Activated naive CD4-positive, alpha-beta T cell treated with anti-CD3 and anti-CD28 coated beads for 36 hours (primary cell): ENCODE results near the gene EFCAB14. TPM values are rescaled to one million over a fixed set of nuclear protein-coding genes. Genes with fewer than 3 reads are reported as not detected.
"Not testable (repeated sequence)": the region's sequence is repeated elsewhere in the genome, so short reads cannot be mapped to it uniquely, and the experiment has no call there.

Experiments
- CTCF ChIA-PET: fragments of 350-600 bp; sonication (Branson Sonifier 250); formaldehyde crosslinking; loops from one replicate; lab custom pipeline; 2021; ENCODE audit warnings: antibody characterized with exemption; lab: Charles Lee
- DNase-seq: peaks from one replicate; pipeline ENCODE4 v3.0.0-alpha.2; 2020
- H3K27ac Mint-ChIP-seq: one replicate; pipeline ENCODE4 v1.8.0; 2021; ENCODE audit warnings: mild to moderate bottlenecking, mixed read lengths
- H3K27me3 Mint-ChIP-seq: one replicate; pipeline ENCODE4 v1.8.0; 2021; ENCODE audit warnings: low read depth, mixed read lengths
- H3K36me3 Mint-ChIP-seq: one replicate; pipeline ENCODE4 v1.8.0; 2021; ENCODE audit warnings: low read depth, mixed read lengths
- H3K4me1 Mint-ChIP-seq: one replicate; pipeline ENCODE4 v1.8.0; 2021; ENCODE audit warnings: low read depth, mixed read lengths
- H3K4me3 Mint-ChIP-seq: one replicate; pipeline ENCODE4 v1.8.0; 2021; ENCODE audit warnings: mild to moderate bottlenecking, moderate library complexity, mixed read lengths
- H3K9me3 Mint-ChIP-seq: one replicate; pipeline ENCODE4 v1.8.0; 2021; ENCODE audit warnings: mixed read lengths
- intact Hi-C: fragments of 100-400 bp; cut with micrococcal nuclease; formaldehyde crosslinking; loops from one replicate; pipeline ENCODE4 v1.15.1; 2023
- total RNA-seq, 2 experiments: library from RNA; stranded (reverse); gene quantifications; one replicate each; pipeline ENCODE4 v1.2.3, GENCODE V29; 2021

EFCAB14 gene
- 10 to 100 TPM; 35.8 to 38.3 TPM for total RNA-seq

DNA sequence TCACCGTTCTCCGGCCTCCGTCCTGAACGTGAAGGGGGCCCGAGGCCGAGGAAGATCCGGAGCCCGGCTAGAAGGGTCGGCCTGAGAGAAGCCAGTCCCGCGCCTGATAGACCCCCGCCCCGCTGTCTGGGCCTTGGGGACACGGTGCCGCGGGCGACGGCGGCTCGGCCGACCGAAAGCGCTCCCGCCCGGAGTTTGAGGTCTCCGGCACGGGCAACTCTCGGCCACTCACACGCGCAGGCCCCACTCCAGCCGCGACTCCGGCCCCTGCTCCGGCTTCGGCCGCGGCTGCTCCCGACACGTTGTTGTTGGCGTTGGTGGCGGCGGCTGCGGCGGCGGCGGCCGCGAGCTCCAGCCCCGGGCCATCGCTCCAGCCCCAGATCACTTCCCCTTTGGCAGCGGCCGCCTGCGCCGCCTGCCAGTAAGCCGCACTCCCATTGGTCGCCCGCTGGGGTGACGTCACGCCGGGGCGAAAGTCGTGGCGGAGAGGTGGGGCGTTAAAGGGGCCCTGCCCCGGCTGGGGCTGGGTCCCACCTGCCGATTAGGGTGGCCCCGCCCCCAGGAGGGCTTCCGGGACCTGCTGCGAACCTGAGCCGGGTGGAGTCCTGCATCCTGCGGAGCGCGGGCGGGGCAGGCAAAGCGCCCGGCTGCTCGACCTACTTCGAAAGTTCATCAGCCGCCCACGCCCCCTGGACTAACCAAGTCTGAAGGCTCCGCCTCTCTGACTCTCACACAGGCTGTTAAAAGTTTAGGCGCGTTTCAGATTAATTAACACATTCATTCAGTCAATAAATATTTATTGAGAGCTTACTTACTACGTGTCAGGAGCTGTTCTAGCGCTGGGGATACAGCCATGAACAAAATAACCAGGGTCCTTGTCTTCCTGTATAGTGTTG lies at the start of gene EFCAB14:
TSS of gene EFCAB14 (minus strand) at position 388 of the 896 bp plus-strand sequence. CDS start 1,027 bp downstream, outside the sequence.
- H3K4me1 Mint-ChIP-seq, result peaks cover 37% of the 10 kb centered on the region
- H3K4me3 Mint-ChIP-seq, result peak within 1 kb of the TSS; percentile 92
- H3K27ac Mint-ChIP-seq, result peak within 1 kb of the TSS; percentile 84
- CTCF ChIA-PET, result interaction anchor here (1.5 kb wide), 1 partner anchor 9 kb away, joined by 3 read pairs; no protein-coding TSS in a partner anchor
- no peaks in the 10 kb centered on the region for H3K9me3 Mint-ChIP-seq
- peaks cover 16% of the 10 kb centered on the region for H3K36me3 Mint-ChIP-seq
- peak; percentile 99 for DNase-seq
- H3K27me3 Mint-ChIP-seq, result no peaks in the 10 kb centered on the region
- intact Hi-C loops, result loop anchor here (1.0 to 2.0 kb wide), 6 partner anchors 42 to 379 kb away; partner anchors contain the start of genes ATPAF1, MKNK1, MOB3C and NSUN4

DNA sequence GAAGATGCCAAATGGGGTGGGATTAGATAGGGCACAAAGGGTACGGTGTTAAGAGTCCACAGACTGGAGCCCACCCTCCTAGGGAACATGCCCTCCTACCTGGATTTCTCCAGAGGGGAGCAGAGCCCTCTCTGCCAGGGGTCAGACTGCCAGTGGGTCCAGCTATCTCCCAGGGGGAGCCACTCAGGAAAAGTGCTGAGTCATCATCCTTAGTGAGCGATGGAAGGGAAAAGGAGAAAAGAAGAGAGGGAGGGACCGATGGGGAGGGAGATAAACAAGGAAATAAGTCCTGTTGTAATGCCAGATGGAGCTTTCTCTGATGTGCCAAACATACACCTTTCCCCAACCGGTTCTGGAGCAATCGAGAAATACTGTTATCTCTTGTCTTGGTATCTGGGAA lies 49.5 kb upstream of the EFCAB14 start:
- intact Hi-C loops, result no loop called here
- CTCF ChIA-PET, result no interaction called here
- no peak for DNase-seq
- Mint-ChIP-seq H3K27me3 (peaks cover 25% of the 10 kb centered on the region), H3K4me1 (no peaks in the 10 kb centered on the region), H3K36me3 (peaks cover 6% of the 10 kb centered on the region), H3K4me3 (no peak overlapping the region), H3K9me3 (peaks cover 30% of the 10 kb centered on the region), H3K27ac (no peak overlapping the region)

GRCh38 chr1:46767649-46768282 lies 48.9 kb upstream of the EFCAB14 start:
- CTCF ChIA-PET, result no interaction called here
- no peak for DNase-seq
- H3K27ac Mint-ChIP-seq, result no peak overlapping the region
- peaks cover 25% of the 10 kb centered on the region for H3K27me3 Mint-ChIP-seq
- peaks cover 6% of the 10 kb centered on the region for H3K36me3 Mint-ChIP-seq
- peaks cover 29% of the 10 kb centered on the region for H3K9me3 Mint-ChIP-seq
- intact Hi-C loops, result no loop called here
- H3K4me1 Mint-ChIP-seq, result no peaks in the 10 kb centered on the region
- H3K4me3 Mint-ChIP-seq, result no peak overlapping the region

DNA sequence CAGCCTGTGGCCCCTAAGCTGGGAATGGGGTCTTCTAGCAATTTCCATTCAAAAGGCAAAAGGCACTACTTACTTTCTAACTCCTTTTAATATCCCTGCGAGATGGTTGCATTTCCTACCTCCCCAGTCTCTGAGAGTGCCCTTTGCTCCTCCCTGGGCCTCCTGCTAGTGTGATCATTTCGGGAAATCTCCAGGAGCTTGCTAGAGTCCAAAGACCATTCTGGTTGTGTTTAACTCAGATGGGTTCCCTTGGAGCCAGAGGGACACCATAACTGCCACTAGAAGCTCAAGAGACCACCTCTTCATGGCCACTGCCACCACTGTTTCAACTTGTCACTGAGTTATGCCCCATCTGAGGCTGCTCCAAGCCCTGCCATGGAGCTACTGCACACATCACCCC lies 45.5 kb upstream of the EFCAB14 start:
- H3K27ac Mint-ChIP-seq, result no peak overlapping the region
- no peak overlapping the region for H3K4me3 Mint-ChIP-seq
- intact Hi-C loops, result no loop called here
- no peaks in the 10 kb centered on the region for H3K4me1 Mint-ChIP-seq
- CTCF ChIA-PET, result interaction anchor here (1.7 kb wide), 1 partner anchor 38 kb away, joined by 3 read pairs; no protein-coding TSS in a partner anchor
- peaks cover 2% of the 10 kb centered on the region for H3K9me3 Mint-ChIP-seq
- H3K27me3 Mint-ChIP-seq, result peaks cover 35% of the 10 kb centered on the region
- no peak for DNase-seq
- H3K36me3 Mint-ChIP-seq, result no peaks in the 10 kb centered on the region

DNA sequence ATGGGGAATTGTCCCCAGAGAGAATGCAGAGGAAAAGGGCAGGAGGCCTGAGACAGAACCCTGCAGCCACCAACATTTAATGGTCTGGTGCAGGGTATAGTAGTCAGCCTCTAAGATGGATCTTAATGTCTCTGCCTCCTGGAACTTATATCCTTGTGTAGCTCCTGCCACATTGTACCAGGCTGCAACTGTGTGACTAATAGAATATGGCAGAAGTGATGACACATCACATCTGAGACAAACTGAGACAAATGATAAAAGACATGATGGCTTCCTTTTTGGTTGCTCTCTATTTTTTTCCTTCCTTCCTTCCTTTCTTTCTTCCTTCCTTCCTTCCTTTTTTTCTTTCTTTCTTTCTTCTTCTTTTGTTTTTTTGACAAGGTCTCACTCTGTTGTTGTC lies 42.8 kb upstream of the EFCAB14 start:
- Mint-ChIP-seq H3K4me1 (no peaks in the 10 kb centered on the region), H3K36me3 (no peaks in the 10 kb centered on the region), H3K27ac (no peak overlapping the region), H3K4me3 (no peak overlapping the region), H3K27me3 (peaks cover 16% of the 10 kb centered on the region), H3K9me3 (no peaks in the 10 kb centered on the region)
- CTCF ChIA-PET, result interaction anchor here (0.6 kb wide), 1 partner anchor 539 kb away, joined by 4 read pairs; no protein-coding TSS in a partner anchor
- intact Hi-C loops, result no loop called here
- DNase-seq, result no peak

DNA sequence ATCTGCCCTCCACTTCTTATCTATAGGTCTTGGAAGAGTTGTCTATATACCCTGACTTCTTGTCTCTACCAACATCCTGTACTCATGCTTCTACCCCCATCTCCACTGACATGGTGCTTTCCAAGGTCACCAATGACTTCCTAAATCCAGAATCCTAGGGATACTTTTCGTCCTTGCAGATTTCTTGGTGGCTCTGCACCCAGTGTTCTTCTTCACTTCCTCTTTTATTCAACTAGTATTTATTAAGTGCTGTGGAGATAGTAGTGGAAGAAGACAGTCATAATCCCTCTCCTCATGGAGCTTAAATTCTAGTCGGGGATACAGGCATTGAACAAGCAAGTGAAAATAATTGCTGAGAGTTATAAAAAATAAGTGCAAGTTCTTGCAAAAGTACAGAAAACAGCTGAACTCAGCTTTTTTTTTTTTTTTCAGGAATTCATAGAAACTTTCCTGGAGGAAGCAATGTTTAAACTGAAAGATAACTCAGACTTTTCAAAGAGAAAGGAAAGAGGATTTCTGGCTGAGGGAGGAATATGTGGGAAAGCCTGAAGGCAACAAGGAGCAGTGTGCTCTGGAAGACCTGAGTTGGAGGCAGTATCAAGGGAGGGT lies 41.7 kb upstream of the EFCAB14 start:
- H3K27ac Mint-ChIP-seq, result no peak overlapping the region
- H3K27me3 Mint-ChIP-seq, result peaks cover 16% of the 10 kb centered on the region
- intact Hi-C loops, result no loop called here
- no peak for DNase-seq
- no peaks in the 10 kb centered on the region for H3K4me1 Mint-ChIP-seq
- no peak overlapping the region for H3K4me3 Mint-ChIP-seq
- H3K9me3 Mint-ChIP-seq, result no peaks in the 10 kb centered on the region
- no peaks in the 10 kb centered on the region for H3K36me3 Mint-ChIP-seq
- CTCF ChIA-PET, result interaction anchor here (0.6 kb wide), 1 partner anchor 296 kb away, joined by 3 read pairs; no protein-coding TSS in a partner anchor

GRCh38 chr1:46757956-46758528 lies 39.1 kb upstream of the EFCAB14 start:
- Mint-ChIP-seq H3K9me3 (no peaks in the 10 kb centered on the region), H3K36me3 (no peaks in the 10 kb centered on the region), H3K4me3 (no peak overlapping the region), H3K27ac (no peak overlapping the region), H3K4me1 (no peaks in the 10 kb centered on the region), H3K27me3 (peaks cover 20% of the 10 kb centered on the region)
- DNase-seq, result no peak
- CTCF ChIA-PET, result interaction anchor here (1.2 kb wide), 1 partner anchor 32 kb away, joined by 3 read pairs; no protein-coding TSS in a partner anchor
- intact Hi-C loops, result no loop called here

- Mint-ChIP-seq H3K9me3 (no peaks in the 10 kb centered on the region), H3K36me3 (no peaks in the 10 kb centered on the region), H3K27ac (no peak overlapping the region), H3K4me1 (no peaks in the 10 kb centered on the region), H3K4me3 (no peak overlapping the region), H3K27me3 (peaks cover 22% of the 10 kb centered on the region)
- CTCF ChIA-PET, result interaction anchor here (1.2 kb wide), 1 partner anchor 31 kb away, joined by 3 read pairs; no protein-coding TSS in a partner anchor
- no peak for DNase-seq
- intact Hi-C loops, result no loop called here
Measured at GRCh38 chr1:46757247-46757955, 38.5 kb upstream of the EFCAB14 start.

DNA sequence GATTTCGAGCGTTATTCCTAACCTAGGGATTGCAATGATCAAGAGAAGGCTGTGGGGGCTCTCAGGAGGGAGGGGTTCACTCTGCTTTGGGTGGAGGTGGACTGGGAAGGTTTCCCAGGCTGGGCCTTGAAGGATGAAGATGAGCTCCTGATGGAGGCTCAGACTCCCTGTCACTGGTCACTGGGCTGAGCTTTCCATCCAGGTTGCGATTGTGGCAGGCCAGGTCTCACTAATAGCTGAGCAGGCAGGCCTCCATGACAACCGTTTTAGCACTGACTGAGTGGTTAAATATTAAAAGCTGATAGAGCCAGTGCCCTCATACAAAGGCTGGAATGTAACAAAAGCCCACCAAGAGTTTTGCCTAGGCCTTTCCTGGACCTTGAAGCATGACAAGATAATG lies 36.2 kb upstream of the EFCAB14 start:
- CTCF ChIA-PET, result no interaction called here
- intact Hi-C loops, result no loop called here
- no peaks in the 10 kb centered on the region for H3K4me1 Mint-ChIP-seq
- peaks cover 16% of the 10 kb centered on the region for H3K27me3 Mint-ChIP-seq
- no peak overlapping the region for H3K4me3 Mint-ChIP-seq
- no peaks in the 10 kb centered on the region for H3K36me3 Mint-ChIP-seq
- H3K27ac Mint-ChIP-seq, result no peak overlapping the region
- no peaks in the 10 kb centered on the region for H3K9me3 Mint-ChIP-seq
- DNase-seq, result no peak

DNA sequence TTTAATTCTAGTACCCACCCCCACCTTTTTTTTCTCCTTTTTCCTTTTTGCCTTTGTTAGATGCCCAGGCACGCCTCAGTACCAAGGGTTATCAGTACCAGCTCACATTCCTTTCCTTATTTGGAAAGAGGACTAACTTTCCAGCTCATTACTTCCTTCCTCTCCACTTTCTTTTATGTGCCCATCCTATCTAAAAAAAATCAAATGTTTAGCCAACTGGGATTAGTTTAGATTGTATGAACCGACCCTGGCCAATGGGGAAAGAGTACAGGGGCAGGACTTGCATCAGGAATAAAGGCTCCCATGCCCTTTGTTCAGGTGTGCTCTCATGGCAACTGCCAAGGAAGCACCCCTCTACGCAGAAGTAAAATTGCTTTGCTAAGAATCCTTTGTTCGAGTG lies 35.8 kb upstream of the EFCAB14 start:
- intact Hi-C loops, H3K4me1 Mint-ChIP-seq, H3K4me3 Mint-ChIP-seq, H3K27ac Mint-ChIP-seq, CTCF ChIA-PET, H3K36me3 Mint-ChIP-seq, H3K9me3 Mint-ChIP-seq, DNase-seq: not testable (repeated sequence)
- H3K27me3 Mint-ChIP-seq, result peaks cover 16% of the 10 kb centered on the region

- Mint-ChIP-seq H3K36me3 (no peaks in the 10 kb centered on the region), H3K27ac (no peak overlapping the region), H3K4me1 (no peaks in the 10 kb centered on the region), H3K9me3 (no peaks in the 10 kb centered on the region), H3K27me3 (peaks cover 18% of the 10 kb centered on the region), H3K4me3 (no peak overlapping the region)
- DNase-seq, result no peak
- CTCF ChIA-PET, result no interaction called here
- intact Hi-C loops, result no loop called here
Measured at GRCh38 chr1:46753985-46754384, 35.1 kb upstream of the EFCAB14 start.
